GM12878 (cell line): Measurements from ENCODE around the gene RAB7B. TPM values are rescaled to one million over a fixed set of nuclear protein-coding genes. Genes with fewer than 3 reads are reported as not detected.

Experiments
- ATAC-seq: fragments of 200-7000 bp; cut with Tn5 transposase; 3 replicates; pipeline ENCODE4 v1.9.1; 2020; ENCODE audit warnings: mild to moderate bottlenecking, moderate library complexity
- BruUV-seq: library from RNA; stranded (reverse); fragments of 400-500 nt; replicated peaks from 2 replicates; lab custom pipeline; 2021; lab: Mats Ljungman, UMichigan
- CTCF ChIA-PET: fragments of 300-600 bp; sonication (Branson Sonifier 250); formaldehyde crosslinking; extraction: SDS; loops from one replicate; lab custom pipeline; 2021; ENCODE audit warnings: inconsistent platforms; lab: Yijun Ruan, JAX
- POLR2A ChIA-PET: fragments of 350-600 bp; formaldehyde crosslinking; extraction: SDS; loops from one replicate; lab custom pipeline; 2021; ENCODE audit warnings: inconsistent platforms; lab: Charles Lee
- RAD21 ChIA-PET: fragments of 300-600 bp; sonication (Branson Sonifier 250); formaldehyde crosslinking; loops from one replicate; lab custom pipeline; 2023; ENCODE audit warnings: antibody characterized with exemption; ENCODE audit not compliant: unreplicated experiment; lab: Charles Lee
- SMC1A ChIA-PET: fragments of 300-600 bp; sonication (Branson Sonifier 250); formaldehyde crosslinking; loops from one replicate; lab custom pipeline; 2023; ENCODE audit not compliant: unreplicated experiment, uncharacterized antibody; lab: Charles Lee
- DNase-seq: peaks from one replicate; pipeline ENCODE4 v3.0.0-alpha.2; 2011; ENCODE audit warnings: low read depth, low spot score
- FAIRE-seq: peaks from 3 replicates; lab custom pipeline; 2011; peaks lifted over from hg19 to GRCh38; lab: Jason Lieb, UNC
- H2AFZ ChIP-seq: 2 replicates; pipeline ENCODE4 v1.6.0; 2011; ENCODE audit warnings: low read depth, low read length, control low read depth; ENCODE audit not compliant: control insufficient read depth
- H3K27ac ChIP-seq: 2 replicates; pipeline ENCODE4 v1.5.1; 2011; ENCODE audit warnings: control low read depth; ENCODE audit not compliant: control insufficient read depth, insufficient read depth
- H3K27me3 ChIP-seq, 2 experiments: replicated peaks in 1 of 2; 2 replicates each; pipeline versions ENCODE4 v1.6.0 to v1.6.1; 2011; ENCODE audit warnings: low read length in 1 of 2; ENCODE audit not compliant: control insufficient read depth in 2 of 2, insufficient read depth in 2 of 2
- H3K36me3 ChIP-seq, 2 experiments: 2 replicates each; pipeline ENCODE4 v1.5.1; 2011; ENCODE audit warnings: low read length in 1 of 2; ENCODE audit not compliant: control insufficient read depth in 2 of 2, insufficient read depth in 2 of 2
- H3K4me1 ChIP-seq: 2 replicates; pipeline ENCODE4 v1.6.1; 2011; ENCODE audit warnings: mild to moderate bottlenecking, low read length, moderate library complexity, mixed read lengths; ENCODE audit not compliant: control insufficient read depth, insufficient read depth
- H3K4me2 ChIP-seq: 2 replicates; pipeline ENCODE4 v1.6.0; 2011; ENCODE audit warnings: control low read depth; ENCODE audit not compliant: control insufficient read depth, insufficient read depth
- H3K4me3 ChIP-seq: fragments of 200-600 bp; sonication (generic); 2 replicates; pipeline ENCODE4 v1.5.1; 2016
- H3K79me2 ChIP-seq: 2 replicates; pipeline ENCODE4 v1.6.0; 2011; ENCODE audit warnings: low read length; ENCODE audit not compliant: control insufficient read depth, insufficient read depth
- H3K9ac ChIP-seq: 2 replicates; pipeline ENCODE4 v1.8.0; 2011; ENCODE audit warnings: low read length, control low read depth, mixed read lengths; ENCODE audit not compliant: control insufficient read depth, insufficient read depth
- H3K9me3 ChIP-seq: replicated peaks from 3 replicates; pipeline ENCODE4 v1.5.1; 2011; ENCODE audit warnings: mild to moderate bottlenecking, low read length; ENCODE audit not compliant: control insufficient read depth, insufficient read depth
- H4K20me1 ChIP-seq: 2 replicates; pipeline ENCODE4 v1.6.0; 2011; ENCODE audit not compliant: control insufficient read depth, insufficient read depth
- BCL3 ChIP-seq: IDR thresholded peaks from 2 replicates; pipeline ENCODE4 v1.6.1; 2011; ENCODE audit warnings: borderline replicate concordance, low read depth, mild to moderate bottlenecking, moderate library complexity, low read length; ENCODE audit not compliant: insufficient read depth, poor library complexity, severe bottlenecking
- DPF2 ChIP-seq: fragments of 450-650 bp; IDR thresholded peaks from 2 replicates; pipeline ENCODE4 v1.6.1; 2017; ENCODE audit warnings: mild to moderate bottlenecking
- E2F4 ChIP-seq: IDR thresholded peaks from 2 replicates; pipeline ENCODE4 v1.6.1; 2012; ENCODE audit warnings: low read depth, low read length, improper control_type of control experiment
- FOS ChIP-seq: IDR thresholded peaks from 3 replicates; pipeline ENCODE4 v1.6.1; 2011; ENCODE audit warnings: borderline replicate concordance; ENCODE audit not compliant: insufficient read length; ENCODE audit errors: extremely low read depth
- HSF1 ChIP-seq: fragments of 150-350 bp; IDR thresholded peaks from 2 replicates; pipeline ENCODE4 v1.6.1; 2014; ENCODE audit warnings: mild to moderate bottlenecking, low read depth, low read length
- IRF5 ChIP-seq: fragments of 450-650 bp; IDR thresholded peaks from 2 replicates; pipeline ENCODE4 v1.6.1; 2017; ENCODE audit warnings: borderline replicate concordance
- JUNB ChIP-seq: IDR thresholded peaks from 2 replicates; pipeline ENCODE4 v1.6.1; 2016; ENCODE audit warnings: antibody characterized with exemption, mild to moderate bottlenecking
- MXI1 ChIP-seq: fragments of 150-350 bp; IDR thresholded peaks from 2 replicates; pipeline ENCODE4 v1.6.1; 2011; ENCODE audit warnings: low read depth, mild to moderate bottlenecking, inconsistent platforms, low read length, improper control_type of control experiment
- NRF1 ChIP-seq: conservative IDR thresholded peaks from 2 replicates; pipeline ENCODE4 v1.6.1; 2011; ENCODE audit warnings: mild to moderate bottlenecking, low read depth, low read length, improper control_type of control experiment
- RB1 ChIP-seq: fragments of 450-650 bp; formaldehyde crosslinking; IDR thresholded peaks from 2 replicates; pipeline ENCODE4 v1.6.1; 2017; ENCODE audit warnings: mild to moderate bottlenecking, borderline replicate concordance
- SMC3 ChIP-seq: IDR thresholded peaks from 2 replicates; pipeline ENCODE4 v1.6.1; 2011; ENCODE audit warnings: low read length, improper control_type of control experiment, borderline replicate concordance
- SRF ChIP-seq, 2 experiments: IDR thresholded peaks; 2 replicates each; pipeline ENCODE4 v1.6.1; 2011; ENCODE audit warnings: low read depth in 2 of 2, low read length in 2 of 2, mild to moderate bottlenecking in 1 of 2, moderate library complexity in 1 of 2
- ZBTB33 ChIP-seq: fragments of 450-650 bp; IDR thresholded peaks from 2 replicates; pipeline ENCODE4 v1.6.1; 2017; ENCODE audit warnings: mild to moderate bottlenecking
- ZNF217 ChIP-seq: fragments of 450-650 bp; IDR thresholded peaks from 2 replicates; pipeline ENCODE4 v1.6.1; 2017; ENCODE audit warnings: antibody characterized with exemption, mild to moderate bottlenecking
- ZNF24 ChIP-seq: fragments of 450-650 bp; IDR thresholded peaks from 2 replicates; pipeline ENCODE4 v1.6.1; 2017; ENCODE audit warnings: antibody characterized with exemption, mild to moderate bottlenecking
- ZNF274 ChIP-seq: IDR thresholded peaks from one replicate; pipeline ENCODE4 v1.8.0; 2011; ENCODE audit not compliant: insufficient read length, insufficient read depth
- WGBS: methylation state at CpG from one replicate; pipeline ENCODE4 v1.1.6; 2016; ENCODE audit warnings: low lambda C conversion rate; ENCODE audit not compliant: insufficient replicate concordance, insufficient coverage; ENCODE audit errors: missing lambda C conversion rate; 5-methylcytosine and 5-hydroxymethylcytosine counted together
- in situ Hi-C: fragments of 300-500 bp; cut with MboI; formaldehyde crosslinking; loops from 9 replicates; pipeline ENCODE4 v1.14.3; 2018; ENCODE audit warnings: mixed read lengths
- intact Hi-C: fragments of 100-400 bp; cut with micrococcal nuclease; formaldehyde crosslinking; loops from one replicate; pipeline ENCODE4 v1.14.2; 2022; ENCODE audit not compliant: unreplicated experiment
- polyA plus RNA-seq, 11 experiments: library from polyadenylated mRNA; depleted of rRNA in 4 of 11; unstranded in 6 of 11; stranded (reverse) in 5 of 11; fragments of >200 nt; fragmentation: Nextera tagmentation in 4 of 11; fragmentation: Illumina TruSeq in 1 of 11; extraction: Ambion mirVana in 4 of 11; extraction: Trizol in 1 of 11; gene quantifications; 1 replicate in 1 of 11; 2 replicates in 10 of 11; pipeline versions ENCODE4 v1.2.1 to v1.2.3, GENCODE V29; 2011 to 2016; ENCODE audit warnings: inconsistent platforms in 2 of 11, missing spikeins in 2 of 11, low read depth in 1 of 11
- total RNA-seq, 4 experiments: library from RNA; depleted of rRNA in 3 of 4; stranded (reverse); fragments of >200 nt in 3 of 4; fragmentation: Illumina TruSeq in 1 of 4; extraction: Trizol in 1 of 4; gene quantifications; 2 replicates each; pipeline versions ENCODE4 v1.2.1 to v1.2.3, GENCODE V29; 2013 to 2021

Gene RAB7B
- total and polyA plus RNA-seq, 10 of the 15 experiments (the other 5 are each of a cell fraction or from before 2014, with no cell fraction given), result 0.09 TPM; not detected in 9

GRCh38 chr1:205990226-205990625 is 13.0 kb downstream of the RAB7B start (continued):
- TF ChIP-seq HSF1, result no peak
- no peak for TF ChIP-seq ZNF24
- no peak for TF ChIP-seq DPF2
- no peak for TF ChIP-seq ZNF217
- TF ChIP-seq RB1, result no peak
- no peak for TF ChIP-seq JUNB

GRCh38 chr1:205989786-205990185 is 13.4 kb downstream of the RAB7B start:
- Histone ChIP-seq H2AFZ (no peak overlapping the region), H3K36me3 (no peaks in the 10 kb centered on the region), H3K9me3 (no peaks in the 10 kb centered on the region), H3K27me3 (peaks cover 4 to 6% of the 10 kb centered on the region in 2 experiments), H3K9ac (no peak overlapping the region), H3K4me2 (no peak overlapping the region), H3K79me2 (no peaks in the 10 kb centered on the region), H4K20me1 (no peaks in the 10 kb centered on the region), H3K4me3 (no peak overlapping the region), H3K4me1 (no peaks in the 10 kb centered on the region), H3K27ac (no peak overlapping the region)
- no peak for DNase-seq
- SMC1A ChIA-PET, result interaction anchor here (0.9 to 1.2 kb wide), 2 partner anchors 12 to 39 kb away, joined by 3 read pairs; no protein-coding TSS in a partner anchor
- no peak for FAIRE-seq
- in situ Hi-C loops (no loop called here), intact Hi-C loops (no loop called here)
- WGBS, result 23% methylated on average over 5 of the region's 5 CpGs
- POLR2A ChIA-PET, result interaction anchor here (0.5 kb wide), 1 partner anchor 47 kb away, joined by 3 read pairs; no protein-coding TSS in a partner anchor
- RAD21 ChIA-PET, result interaction anchor here (0.5 to 1.0 kb wide), 2 partner anchors 33 to 117 kb away, joined by 3 to 7 read pairs; no protein-coding TSS in a partner anchor
- CTCF ChIA-PET, result interaction anchor here (1.0 to 1.6 kb wide), 4 partner anchors 10 to 117 kb away, joined by 3 to 5 read pairs (median 4); no protein-coding TSS in a partner anchor
- no TSS peak for BruUV-seq
- ATAC-seq, result no peak
- no peak for TF ChIP-seq JUNB
- TF ChIP-seq FOS, result no peak
- TF ChIP-seq E2F4, result no peak
- TF ChIP-seq SRF (IDR thresholded peaks at IDR 0.05; ENCODE audit: low read depth in 2 of 2, low read length in 2 of 2), result no peak
- TF ChIP-seq NRF1, result no peak
- TF ChIP-seq MXI1, result no peak
- TF ChIP-seq BCL3, result no peak
- no peak for TF ChIP-seq ZNF274
- no peak for TF ChIP-seq ZBTB33
- no peak for TF ChIP-seq IRF5
- no peak for TF ChIP-seq SMC3
